ENCODE measurements around the gene ZNF454. TPM values are rescaled to one million over a fixed set of nuclear protein-coding genes. Genes with fewer than 3 reads are reported as not detected.
A peak's percentile ranks its signal among the peaks of the same experiment; 100 is the strongest.

Gene ZNF454
- total RNA-seq, 1 donor from 2014 or later, result 1.6 TPM

DNA sequence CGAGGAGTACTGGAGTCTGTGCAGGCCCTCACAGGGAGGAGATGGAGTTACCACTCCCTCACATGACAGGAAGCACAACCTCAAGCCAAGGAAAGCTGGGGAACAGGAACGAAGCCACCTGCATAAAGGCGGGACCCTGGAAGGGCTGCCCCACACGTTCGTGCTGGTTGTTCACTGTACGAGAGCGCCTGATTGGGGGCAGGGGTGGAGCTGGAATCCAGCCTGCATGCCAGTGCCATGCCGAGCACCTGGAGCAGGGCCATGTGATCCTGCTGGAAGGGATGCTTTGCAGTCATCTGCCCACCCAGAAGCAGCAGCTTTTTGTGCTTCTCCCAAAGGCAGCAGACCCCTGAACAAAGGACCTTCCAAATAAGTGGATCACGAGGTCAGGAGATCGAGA is 42.7 kb downstream of the ZNF454 start:
- Mint-ChIP-seq H3K4me3 (ENCODE audit: unreplicated experiment) (no peak overlapping the region), H3K9me3 (ENCODE audit: unreplicated experiment) (peaks cover 14% of the 10 kb centered on the region)

DNA sequence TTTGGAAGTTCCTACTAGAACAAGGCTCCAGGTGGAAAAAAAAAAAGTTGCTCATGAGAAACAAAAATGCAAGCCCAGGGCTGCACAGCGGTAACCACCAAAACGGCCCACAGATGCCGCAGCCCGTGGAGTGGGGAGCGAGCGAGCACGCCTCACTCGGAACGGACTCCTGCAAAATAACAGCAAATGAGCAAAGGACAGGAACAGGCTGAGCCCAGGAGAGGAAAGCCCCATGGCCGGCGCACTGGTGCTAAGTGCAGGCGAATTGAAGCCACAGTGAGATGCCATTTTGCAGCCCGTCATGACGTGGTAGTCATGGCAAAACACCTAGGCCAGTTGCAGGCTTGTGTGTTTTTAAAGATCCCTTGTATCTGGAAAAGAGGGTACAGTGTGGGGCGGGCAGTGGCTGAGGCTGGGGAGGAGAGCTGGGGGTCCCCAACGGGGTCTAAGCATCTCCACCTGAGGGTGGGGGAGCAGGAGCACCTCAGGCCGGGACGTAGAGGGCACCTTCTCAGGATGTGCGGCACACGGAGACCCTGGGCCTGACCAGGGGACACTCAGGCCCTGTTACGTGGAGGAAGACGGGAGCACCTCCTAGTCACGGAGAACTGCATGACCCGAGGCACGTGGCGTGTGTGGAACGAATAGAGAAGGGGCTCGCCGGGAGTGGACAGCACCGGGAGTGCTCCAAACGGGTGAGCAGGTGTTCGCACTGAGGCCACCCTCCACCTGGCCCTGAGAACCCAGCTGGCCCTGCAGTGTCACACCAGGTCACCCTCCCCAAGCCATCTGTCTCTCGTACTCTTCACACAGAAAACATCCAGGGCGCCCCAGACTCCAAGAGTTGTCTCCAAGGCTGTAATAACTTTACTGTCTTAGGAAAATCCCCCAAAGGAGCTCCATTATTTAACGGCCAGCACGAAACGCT is 43.4 kb downstream of the ZNF454 start:
- no peaks in the 10 kb centered on the region for H3K27me3 Mint-ChIP-seq (ENCODE audit: unreplicated experiment)
- peaks cover 15% of the 10 kb centered on the region for H3K9me3 Mint-ChIP-seq (ENCODE audit: unreplicated experiment)
- H3K4me3 Mint-ChIP-seq (ENCODE audit: unreplicated experiment), result no peak overlapping the region
- H3K36me3 Mint-ChIP-seq (ENCODE audit: unreplicated experiment), result peaks cover 2% of the 10 kb centered on the region
- TF ChIP-seq, protein P1, sequence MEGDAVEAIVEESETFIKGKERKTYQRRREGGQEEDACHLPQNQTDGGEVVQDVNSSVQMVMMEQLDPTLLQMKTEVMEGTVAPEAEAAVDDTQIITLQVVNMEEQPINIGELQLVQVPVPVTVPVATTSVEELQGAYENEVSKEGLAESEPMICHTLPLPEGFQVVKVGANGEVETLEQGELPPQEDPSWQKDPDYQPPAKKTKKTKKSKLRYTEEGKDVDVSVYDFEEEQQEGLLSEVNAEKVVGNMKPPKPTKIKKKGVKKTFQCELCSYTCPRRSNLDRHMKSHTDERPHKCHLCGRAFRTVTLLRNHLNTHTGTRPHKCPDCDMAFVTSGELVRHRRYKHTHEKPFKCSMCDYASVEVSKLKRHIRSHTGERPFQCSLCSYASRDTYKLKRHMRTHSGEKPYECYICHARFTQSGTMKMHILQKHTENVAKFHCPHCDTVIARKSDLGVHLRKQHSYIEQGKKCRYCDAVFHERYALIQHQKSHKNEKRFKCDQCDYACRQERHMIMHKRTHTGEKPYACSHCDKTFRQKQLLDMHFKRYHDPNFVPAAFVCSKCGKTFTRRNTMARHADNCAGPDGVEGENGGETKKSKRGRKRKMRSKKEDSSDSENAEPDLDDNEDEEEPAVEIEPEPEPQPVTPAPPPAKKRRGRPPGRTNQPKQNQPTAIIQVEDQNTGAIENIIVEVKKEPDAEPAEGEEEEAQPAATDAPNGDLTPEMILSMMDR (IDR thresholded peaks at IDR 0.05), result no peak
- no peaks in the 10 kb centered on the region for H3K4me1 Mint-ChIP-seq (ENCODE audit: unreplicated experiment)
- no peak for DNase-seq (ENCODE audit: extremely low spot score, unreplicated experiment)
- H3K27ac Mint-ChIP-seq (ENCODE audit: unreplicated experiment), result no peak overlapping the region

More for the DNA sequence above, 42.7 kb downstream of the ZNF454 start:
- DNase-seq (ENCODE audit: extremely low spot score, unreplicated experiment), result no peak
- H3K27ac Mint-ChIP-seq (ENCODE audit: unreplicated experiment), result no peak overlapping the region
- no peaks in the 10 kb centered on the region for H3K4me1 Mint-ChIP-seq (ENCODE audit: unreplicated experiment)
- TF ChIP-seq, protein P1 (IDR thresholded peaks at IDR 0.05), result no peak
- no peaks in the 10 kb centered on the region for H3K27me3 Mint-ChIP-seq (ENCODE audit: unreplicated experiment)
- H3K36me3 Mint-ChIP-seq (ENCODE audit: unreplicated experiment), result peaks cover 2% of the 10 kb centered on the region

DNA sequence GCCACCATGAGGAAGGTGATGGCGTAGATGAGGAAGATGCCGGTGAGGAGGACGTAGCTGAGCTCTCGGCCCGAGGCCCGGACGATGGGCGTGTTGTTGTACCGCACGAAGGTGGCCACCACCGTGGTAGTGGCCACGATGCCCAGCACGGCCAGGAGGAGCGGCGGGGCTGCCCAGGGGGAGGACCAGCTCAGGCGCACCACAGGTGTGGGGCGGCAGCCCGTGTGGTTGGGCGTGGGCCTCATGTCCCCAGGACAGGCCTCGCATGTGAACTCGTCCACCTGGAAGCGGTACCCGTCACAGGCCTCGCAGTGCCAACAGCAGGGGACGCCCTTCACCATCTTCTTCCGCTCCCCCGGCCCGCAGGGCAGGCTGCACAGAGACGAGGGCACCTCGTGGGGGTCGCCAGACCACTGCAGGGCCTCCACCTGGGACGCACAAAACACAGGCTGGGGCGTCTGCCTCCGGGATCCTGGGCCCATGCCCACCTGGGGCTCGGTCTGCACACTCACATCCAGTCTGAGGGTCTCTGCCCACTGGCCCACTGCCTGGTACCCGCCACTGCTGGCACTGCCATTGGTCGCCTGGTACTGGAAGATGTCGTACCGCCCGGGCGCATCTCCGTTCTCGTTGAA is 45.4 kb downstream of the ZNF454 start:
- Mint-ChIP-seq H3K4me3 (ENCODE audit: unreplicated experiment) (no peak overlapping the region), H3K27ac (ENCODE audit: unreplicated experiment) (no peak overlapping the region), H3K9me3 (ENCODE audit: unreplicated experiment) (peaks cover 12% of the 10 kb centered on the region), H3K36me3 (ENCODE audit: unreplicated experiment) (peaks cover 2% of the 10 kb centered on the region), H3K27me3 (ENCODE audit: unreplicated experiment) (no peaks in the 10 kb centered on the region), H3K4me1 (ENCODE audit: unreplicated experiment) (no peaks in the 10 kb centered on the region)
- TF ChIP-seq, protein P1 (IDR thresholded peaks at IDR 0.05), result no peak
- DNase-seq (ENCODE audit: extremely low spot score, unreplicated experiment), result no peak

DNA sequence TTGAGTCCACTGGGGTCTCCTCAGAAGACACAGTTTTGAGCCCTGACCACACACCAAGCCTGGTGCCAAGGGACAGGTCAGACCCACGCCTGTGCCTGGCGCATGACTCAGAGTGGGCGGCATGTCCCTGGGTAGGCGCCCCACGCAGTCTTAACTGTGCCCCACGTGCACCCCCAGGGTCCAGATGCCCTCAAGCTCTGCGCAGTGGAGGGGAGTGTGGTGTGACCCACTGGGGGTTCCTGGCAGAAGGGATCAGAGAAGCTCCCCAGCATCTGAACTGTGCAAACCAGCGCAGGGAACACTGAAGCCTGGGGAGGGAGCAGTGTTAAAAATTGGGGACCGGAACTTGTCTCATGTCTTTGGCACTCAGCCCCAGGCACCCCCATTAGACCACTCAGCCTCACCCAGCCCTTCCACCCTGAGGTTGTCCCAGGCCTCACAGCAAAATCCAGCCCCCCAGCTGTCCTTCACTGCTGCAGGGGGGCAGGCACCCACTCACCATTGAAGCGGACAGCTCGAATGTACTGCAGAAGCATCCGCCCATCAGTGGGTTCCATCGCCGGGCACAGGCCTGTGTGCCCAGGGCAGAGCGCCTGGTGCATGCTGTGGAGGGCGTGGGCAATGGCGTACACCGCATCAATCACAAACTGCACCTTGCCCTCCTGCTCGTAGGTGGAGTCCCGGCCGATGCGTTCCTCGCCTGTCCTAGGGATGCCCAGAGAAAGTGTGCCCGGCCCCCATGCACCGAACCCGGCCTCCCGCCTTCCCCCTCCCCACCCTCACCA is 47.6 kb downstream of the ZNF454 start:
- Mint-ChIP-seq H3K36me3 (ENCODE audit: unreplicated experiment) (no peaks in the 10 kb centered on the region), H3K27me3 (ENCODE audit: unreplicated experiment) (no peaks in the 10 kb centered on the region), H3K27ac (ENCODE audit: unreplicated experiment) (no peak overlapping the region), H3K4me1 (ENCODE audit: unreplicated experiment) (no peaks in the 10 kb centered on the region), H3K9me3 (ENCODE audit: unreplicated experiment) (peaks cover 12% of the 10 kb centered on the region), H3K4me3 (ENCODE audit: unreplicated experiment) (no peak overlapping the region)
- peak; percentile 80 for DNase-seq (ENCODE audit: extremely low spot score, unreplicated experiment)
- TF ChIP-seq, protein P1 (IDR thresholded peaks at IDR 0.05), result no peak

Measured in osteocyte (in vitro differentiated cells).